Uterus (tissue), 2 donors: ENCODE results near the gene PNKD.

Source experiments
- POLR2A ChIP-seq, 2 donors: fragments of 450-650 bp; IDR thresholded peaks; one replicate each; pipeline ENCODE4 v1.6.1; 2016; ENCODE audit warnings: antibody characterized with exemption in 2 of 2, mild to moderate bottlenecking in 1 of 2, moderate library complexity in 1 of 2
- TF ChIP-seq, protein P1 (sequence below), 4 experiments: fragments of 200-600 bp in 2 of 4; fragments of 450-650 bp in 2 of 4; sonication (generic) in 2 of 4; IDR thresholded peaks; one replicate each; pipeline ENCODE4 v1.5.1; 2016 to 2019; ENCODE audit warnings: antibody characterized with exemption in 4 of 4, mild to moderate bottlenecking in 2 of 4, moderate library complexity in 1 of 4

DNA sequence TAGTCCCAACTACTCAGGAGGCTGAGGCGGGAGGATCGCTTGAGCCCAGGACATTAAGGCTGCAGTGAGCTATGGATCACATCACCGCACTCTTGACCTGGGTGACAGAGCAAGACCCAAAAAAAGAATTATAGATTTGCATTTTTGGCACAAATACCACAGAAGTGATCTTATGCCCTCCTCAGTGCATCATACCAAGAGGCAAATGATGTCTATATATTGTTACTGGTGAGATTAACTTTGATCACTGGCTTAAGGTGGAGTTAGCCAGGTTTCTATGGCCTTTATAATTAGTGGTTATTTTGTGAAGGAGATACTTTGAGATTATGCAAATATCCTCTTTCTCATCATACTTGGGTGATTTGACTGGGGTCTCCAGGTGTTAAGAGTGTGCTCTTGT lies 64.2 kb downstream of the PNKD start:
- no peak for TF ChIP-seq POLR2A (IDR thresholded peaks at IDR 0.05)
- TF ChIP-seq, protein P1, sequence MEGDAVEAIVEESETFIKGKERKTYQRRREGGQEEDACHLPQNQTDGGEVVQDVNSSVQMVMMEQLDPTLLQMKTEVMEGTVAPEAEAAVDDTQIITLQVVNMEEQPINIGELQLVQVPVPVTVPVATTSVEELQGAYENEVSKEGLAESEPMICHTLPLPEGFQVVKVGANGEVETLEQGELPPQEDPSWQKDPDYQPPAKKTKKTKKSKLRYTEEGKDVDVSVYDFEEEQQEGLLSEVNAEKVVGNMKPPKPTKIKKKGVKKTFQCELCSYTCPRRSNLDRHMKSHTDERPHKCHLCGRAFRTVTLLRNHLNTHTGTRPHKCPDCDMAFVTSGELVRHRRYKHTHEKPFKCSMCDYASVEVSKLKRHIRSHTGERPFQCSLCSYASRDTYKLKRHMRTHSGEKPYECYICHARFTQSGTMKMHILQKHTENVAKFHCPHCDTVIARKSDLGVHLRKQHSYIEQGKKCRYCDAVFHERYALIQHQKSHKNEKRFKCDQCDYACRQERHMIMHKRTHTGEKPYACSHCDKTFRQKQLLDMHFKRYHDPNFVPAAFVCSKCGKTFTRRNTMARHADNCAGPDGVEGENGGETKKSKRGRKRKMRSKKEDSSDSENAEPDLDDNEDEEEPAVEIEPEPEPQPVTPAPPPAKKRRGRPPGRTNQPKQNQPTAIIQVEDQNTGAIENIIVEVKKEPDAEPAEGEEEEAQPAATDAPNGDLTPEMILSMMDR (IDR thresholded peaks at IDR 0.05), result no peak
